ENCODE data around the gene NUP155.
"Not testable (repeated sequence)": the region's sequence is repeated elsewhere in the genome, so short reads cannot be mapped to it uniquely, and the experiment has no call there.

The NUP155 gene

GRCh38 chr5:37370864-37371726, at the start of gene NUP155:
Gene NUP155 (minus strand): TSS chr5:37371106. CDS start chr5:37370977, 129 bp downstream.
- peak; percentile 97 for DNase-seq

DNA sequence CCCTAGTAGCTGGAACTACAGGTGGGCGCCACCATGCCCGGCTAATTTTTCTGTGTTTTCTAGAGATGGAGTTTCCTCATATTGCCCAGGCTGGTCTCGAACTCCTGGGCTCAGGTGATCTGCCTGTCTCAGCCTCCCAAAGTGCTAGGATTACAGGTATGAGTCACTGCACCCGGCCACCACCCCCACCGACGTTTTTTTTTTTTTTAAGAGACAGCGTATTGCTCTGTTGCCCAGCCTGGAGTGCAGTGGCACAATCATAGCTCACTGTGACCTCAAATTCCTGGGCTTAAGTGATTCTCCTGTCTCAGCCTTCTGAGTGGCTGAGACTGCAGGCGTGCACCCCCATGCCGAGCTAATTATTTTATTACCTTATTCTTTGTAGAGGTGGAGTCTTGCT, 46.4 kb upstream of the NUP155 start:
- DNase-seq, result no peak

GRCh38 chr5:37415456-37415855, 44.5 kb upstream of the NUP155 start:
- DNase-seq, result not testable (repeated sequence)

- DNase-seq, result no peak
Observed at GRCh38 chr5:37412515-37412914, 41.6 kb upstream of the NUP155 start.

DNA sequence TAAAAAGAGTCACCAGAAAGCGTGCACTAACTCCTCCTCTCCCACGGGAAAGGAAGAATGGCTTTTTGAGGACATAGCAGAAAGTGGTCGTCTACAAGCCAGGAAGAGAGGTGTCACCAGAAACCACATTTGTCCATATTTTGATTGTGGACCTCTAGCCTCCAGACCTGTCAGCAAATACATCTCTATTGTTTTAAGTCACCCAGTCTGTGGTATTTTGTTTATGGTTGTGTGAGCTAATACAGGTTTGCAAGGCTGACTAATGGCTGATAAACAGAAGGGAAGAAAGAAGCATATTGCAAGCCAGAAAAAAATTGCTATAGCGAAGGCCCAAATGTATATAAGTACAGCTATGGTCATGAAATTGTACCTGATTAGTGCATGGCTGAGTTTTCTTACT, 29.6 kb upstream of the NUP155 start:
- DNase-seq, result no peak

DNA sequence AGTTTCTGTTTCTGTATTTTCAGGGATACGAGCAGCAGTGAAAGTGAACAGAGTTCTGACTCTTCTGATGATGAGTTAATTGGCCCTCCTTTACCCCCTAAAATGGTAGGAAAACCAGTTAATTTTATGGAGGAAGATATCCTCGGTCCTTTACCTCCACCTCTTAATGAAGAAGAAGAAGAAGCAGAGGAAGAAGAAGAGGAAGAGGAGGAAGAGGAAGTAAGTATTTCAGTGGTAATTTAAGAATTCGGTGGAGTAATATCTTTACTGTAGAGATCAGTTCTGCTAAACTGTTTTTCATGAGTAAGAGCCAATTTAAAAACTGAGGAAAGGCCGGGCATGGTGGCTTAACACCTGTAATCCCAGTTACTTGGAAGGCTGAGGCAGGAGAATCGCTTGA, 25.4 kb upstream of the NUP155 start:
- no peak for DNase-seq

DNA sequence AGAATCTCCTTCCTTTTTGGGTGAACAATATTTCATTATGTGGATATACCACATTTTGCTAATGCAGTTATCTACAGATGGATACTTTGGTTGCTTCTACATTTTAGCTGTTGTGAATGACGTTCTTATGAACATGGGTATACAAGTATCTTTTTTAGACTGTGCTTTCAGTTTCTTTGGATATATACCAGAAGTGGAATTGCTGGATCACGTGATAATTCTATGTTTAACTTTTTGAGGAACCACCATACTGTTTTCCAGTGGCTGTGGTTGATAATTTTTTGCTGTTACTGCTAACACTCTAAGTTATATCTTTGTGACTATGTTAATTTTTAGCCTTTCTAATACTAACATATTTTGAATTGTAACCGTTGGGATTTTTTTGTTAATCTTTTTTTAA, 20.7 kb upstream of the NUP155 start:
- DNase-seq, result no peak

- peak; percentile 83 for DNase-seq
Observed at GRCh38 chr5:37379100-37379628, 8.3 kb upstream of the NUP155 start, which contains the start of gene WDR70. Gene WDR70 (plus strand): TSS chr5:37379318. CDS start chr5:37379368, 50 bp downstream.

GRCh38 chr5:37378066-37378465, 7.2 kb upstream of the NUP155 start:
- DNase-seq, result not testable (repeated sequence)

- DNase-seq, result no peak
Observed at GRCh38 chr5:37375091-37375490, 4.2 kb upstream of the NUP155 start.

GRCh38 chr5:37370550-37370863, 399 bp downstream of the NUP155 start:
- no peak for DNase-seq

DNA sequence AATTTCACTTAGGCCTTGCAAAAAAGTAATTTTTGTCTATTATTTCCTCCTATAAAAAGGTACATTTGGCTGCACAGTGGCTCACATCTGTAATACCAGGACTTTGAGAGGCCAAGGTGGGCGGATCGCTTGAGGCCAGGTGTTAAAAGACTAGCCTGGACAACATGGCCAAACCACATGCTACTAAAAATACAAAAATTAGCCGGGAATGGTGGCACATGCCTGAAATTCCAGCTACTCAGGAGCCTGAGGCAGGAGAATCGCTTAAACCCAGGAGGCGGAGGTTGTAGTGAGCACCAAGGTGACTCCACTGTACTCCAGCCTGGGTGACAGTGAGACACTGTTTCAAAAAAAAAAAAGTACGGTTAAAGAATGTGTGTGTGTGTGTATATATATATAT, 15.7 kb downstream of the NUP155 start:
- DNase-seq, result no peak

DNA sequence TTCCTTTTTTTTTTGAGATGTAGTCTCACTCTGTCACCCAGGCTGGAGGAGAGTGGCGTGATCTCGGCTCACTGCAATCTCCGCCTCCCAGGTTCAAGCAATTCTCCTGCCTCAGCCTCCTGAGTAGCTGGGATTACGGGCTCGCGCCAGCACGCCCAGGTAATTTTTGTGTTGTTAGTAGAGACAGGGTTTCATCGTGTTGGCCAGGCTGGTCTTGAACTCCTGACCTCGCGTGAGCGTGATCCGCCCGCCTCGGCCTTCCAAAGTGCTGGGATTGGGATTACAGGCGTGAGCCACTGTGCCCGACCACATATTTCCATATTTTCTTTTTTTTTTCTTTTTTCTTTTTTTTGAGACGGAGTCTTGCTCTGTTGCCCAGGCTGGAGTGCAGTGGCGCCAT, 28.2 kb downstream of the NUP155 start:
- not testable (repeated sequence) for DNase-seq

GRCh38 chr5:37334754-37335153, 36.2 kb downstream of the NUP155 start:
- DNase-seq, result not testable (repeated sequence)

- no peak for DNase-seq
Observed at GRCh38 chr5:37326536-37326935, 44.4 kb downstream of the NUP155 start.

DNA sequence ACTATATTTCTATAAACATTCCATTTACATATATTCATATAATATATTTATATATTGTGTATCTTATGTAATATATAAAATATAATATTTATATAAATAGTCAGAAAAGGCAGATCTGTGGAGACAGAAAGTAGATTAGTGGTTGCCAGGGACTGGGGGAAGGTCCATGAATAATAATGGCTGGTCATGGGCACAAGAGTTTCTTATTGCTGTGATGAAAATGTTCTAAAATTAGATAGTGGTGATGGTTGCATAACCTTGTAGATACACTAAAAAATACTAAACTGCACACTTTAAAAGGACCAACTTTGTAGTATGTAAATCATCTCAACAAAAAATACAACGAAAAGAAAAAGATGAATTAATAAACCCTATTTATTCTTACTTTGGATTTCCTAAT, 47.3 kb downstream of the NUP155 start:
- no peak for DNase-seq

DNA sequence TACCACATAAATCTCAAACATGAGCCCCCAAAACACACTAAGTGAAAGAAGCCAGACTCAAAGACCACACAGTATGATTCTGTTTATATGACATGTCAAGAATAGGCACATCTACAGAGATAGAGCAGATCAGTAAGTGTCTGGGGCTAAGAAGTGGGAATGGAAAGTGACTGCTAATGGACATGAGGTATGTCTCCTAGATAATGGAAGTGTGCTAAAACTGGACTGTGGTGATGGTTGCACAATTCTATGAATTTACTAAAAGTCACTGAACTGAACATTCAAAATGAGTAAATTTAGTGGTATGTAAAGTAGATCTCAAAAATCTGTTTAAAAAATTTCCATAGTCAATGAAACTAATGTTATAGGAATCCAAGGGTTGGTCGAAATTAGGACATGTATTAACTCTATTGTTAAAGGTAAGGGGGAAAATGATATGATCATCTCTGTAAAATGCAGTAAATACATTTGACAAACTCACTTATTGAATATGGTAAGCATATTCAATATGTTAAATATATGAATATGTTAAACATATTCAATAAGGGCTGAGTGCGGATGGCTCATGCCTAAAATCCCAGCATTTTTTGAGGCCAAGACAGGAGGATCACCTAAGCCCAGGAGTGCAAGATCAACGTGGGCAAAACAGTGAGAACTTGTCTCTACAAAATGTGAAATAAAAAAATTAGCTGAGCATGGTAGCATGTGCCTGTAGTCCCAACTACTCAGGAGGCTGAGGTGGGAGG, 51.7 kb downstream of the NUP155 start:
- no peak for DNase-seq

DNA sequence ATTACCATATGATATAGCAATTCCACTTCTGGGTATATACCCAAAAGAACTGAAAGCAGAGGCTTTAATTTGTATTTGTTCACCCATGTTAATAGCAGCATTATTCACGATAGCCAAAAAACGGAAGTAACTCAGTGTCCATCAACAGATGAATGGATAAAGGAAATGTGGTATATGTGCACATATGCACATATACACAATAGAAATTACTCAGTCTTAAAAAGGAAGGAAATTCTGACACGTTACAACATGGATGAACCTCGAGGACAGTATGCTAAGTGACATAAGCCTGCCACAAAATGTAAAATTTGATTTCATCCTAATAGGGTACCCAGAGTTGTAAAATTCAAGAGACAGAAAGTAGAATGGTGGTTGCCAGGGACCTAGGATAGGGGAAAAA, 54.9 kb downstream of the NUP155 start:
- no peak for DNase-seq

DNA sequence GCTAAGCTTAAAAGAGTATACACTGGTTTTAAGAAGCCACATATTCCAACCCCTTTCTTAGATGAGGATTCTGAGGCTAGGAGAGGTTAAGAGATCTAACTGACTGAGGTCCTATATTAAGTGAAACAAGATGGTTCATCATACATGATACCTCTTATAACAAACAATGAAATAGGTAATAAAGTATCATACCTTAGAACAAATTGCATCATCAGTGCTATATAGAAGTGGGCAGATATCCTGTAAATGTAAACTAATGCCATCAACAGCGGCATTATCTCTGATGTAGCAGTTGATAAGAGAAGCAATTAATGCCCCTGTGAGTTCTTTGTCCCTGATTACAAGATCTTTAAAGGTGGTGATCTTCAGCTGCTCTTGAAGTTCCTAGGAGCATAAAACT, 60.5 kb downstream of the NUP155 start:
- no peak for DNase-seq

- DNase-seq, result no peak
Observed at GRCh38 chr5:37308793-37309192, 62.1 kb downstream of the NUP155 start.

DNA sequence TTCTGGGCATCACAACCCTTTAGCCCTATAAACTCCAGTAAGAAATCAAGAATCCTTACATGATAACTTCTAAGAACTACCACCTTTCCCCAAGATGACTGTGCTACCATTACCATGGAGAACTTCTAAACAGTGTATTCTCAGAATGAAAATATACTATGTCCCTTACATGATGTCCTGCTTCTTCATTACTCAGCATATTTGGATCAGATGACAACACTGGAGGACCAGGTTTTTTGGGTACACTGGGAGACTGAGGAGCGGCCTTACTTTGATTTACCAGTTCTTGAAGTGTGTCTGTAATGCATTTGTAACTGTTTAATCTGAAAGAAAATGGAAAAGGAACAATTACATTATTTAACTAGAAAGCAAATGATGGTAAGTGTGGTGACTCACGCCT, 66.0 kb downstream of the NUP155 start:
- no peak for DNase-seq

GRCh38 chr5:37296313-37296712, 74.6 kb downstream of the NUP155 start:
- not testable (repeated sequence) for DNase-seq

DNA sequence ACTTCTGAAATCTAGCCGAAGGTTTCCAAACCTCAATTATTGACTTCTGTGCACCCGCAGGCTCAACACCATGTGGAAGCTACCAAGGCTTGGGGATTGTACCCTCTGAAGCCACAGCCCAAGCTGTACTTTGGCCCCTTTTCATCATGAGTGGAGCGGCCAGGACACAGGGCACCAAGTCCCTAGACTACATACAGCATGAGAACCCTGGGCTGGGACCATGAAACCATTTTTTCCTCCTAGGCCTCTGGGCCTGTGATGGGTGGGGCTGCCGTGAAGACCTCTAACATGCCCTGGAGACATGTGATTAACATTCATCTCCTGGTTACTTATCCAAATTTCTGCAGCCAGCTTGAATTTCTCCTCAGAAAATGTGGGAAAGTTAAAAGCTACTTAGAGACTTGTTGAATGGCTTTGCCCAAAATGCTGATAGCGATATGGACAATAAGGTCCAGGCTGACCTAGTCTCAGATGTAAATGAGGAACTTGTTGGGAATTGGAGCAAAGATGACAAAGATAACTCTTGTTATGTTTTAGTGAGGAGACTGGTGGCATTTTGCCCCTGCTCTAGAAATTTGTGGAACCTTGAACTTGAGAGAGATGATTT, 87.6 kb downstream of the NUP155 start:
- no peak for DNase-seq

DNA sequence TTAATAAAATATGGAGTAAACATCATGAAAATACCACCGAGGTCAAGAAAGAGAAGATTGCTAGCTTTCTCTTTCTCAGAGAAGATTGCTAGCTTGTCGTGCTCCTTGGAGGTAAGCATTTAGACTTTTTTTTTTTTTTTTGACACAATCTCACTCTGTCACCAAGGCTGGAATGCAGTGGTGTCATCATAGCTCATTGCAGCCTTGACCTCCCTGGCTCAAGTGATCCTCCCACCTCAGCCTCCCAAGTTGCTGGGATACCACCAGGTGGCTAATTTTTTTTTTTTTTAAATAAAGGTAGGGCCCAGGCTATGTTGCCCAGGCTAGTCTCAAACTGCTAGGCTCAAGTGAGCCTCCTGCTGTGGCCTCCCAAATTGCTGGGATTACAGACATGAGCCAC, 95.4 kb downstream of the NUP155 start:
- DNase-seq, result no peak

All from NCI-H1092 treated with DMSO at 0.1 percent for 48 hours (cell line).